Esophagus muscularis mucosa (tissue), 4 donors: ENCODE measurements around the gene CD74. TPM values are rescaled to one million over a fixed set of nuclear protein-coding genes. Genes with fewer than 3 reads are reported as not detected.

Experiments
- DNase-seq: peaks from one replicate; pipeline ENCODE4 v3.0.0-alpha.2; 2017; ENCODE audit errors: extremely low spot score
- H3K27ac ChIP-seq, 4 donors: fragments of 200-600 bp; sonication (generic); replicated peaks in 1 of 4; 1 replicate in 3 of 4; 2 replicates in 1 of 4; pipeline ENCODE4 v1.5.1; 2016 to 2019; ENCODE audit warnings: mild to moderate bottlenecking in 1 of 4
- H3K27me3 ChIP-seq, 4 donors: fragments of 200-600 bp; sonication (generic); one replicate each; pipeline versions ENCODE4 v1.5.1 to v1.6.0; 2016 to 2019
- H3K36me3 ChIP-seq, 4 donors: fragments of 200-600 bp; sonication (generic); one replicate each; pipeline ENCODE4 v1.5.1; 2016 to 2019
- H3K4me1 ChIP-seq, 4 donors: fragments of 200-600 bp; sonication (generic); one replicate each; pipeline ENCODE4 v1.5.1; 2016 to 2019
- H3K4me3 ChIP-seq, 4 donors: fragments of 200-600 bp; sonication (generic); 1 replicate in 2 of 4; 2 replicates in 2 of 4; pipeline ENCODE4 v1.5.1; 2016 to 2019; ENCODE audit warnings: mild to moderate bottlenecking in 4 of 4, moderate library complexity in 1 of 4
- H3K9me3 ChIP-seq, 4 donors: fragments of 200-600 bp; sonication (generic); 1 replicate in 3 of 4; 2 replicates in 1 of 4; pipeline ENCODE4 v1.5.1; 2016 to 2019
- EP300 ChIP-seq: sonication (generic); formaldehyde crosslinking; IDR thresholded peaks from one replicate; pipeline ENCODE4 v1.6.1; 2017; ENCODE audit warnings: antibody characterized with exemption
- POLR2A ChIP-seq: fragments of 450-650 bp; IDR thresholded peaks from one replicate; pipeline ENCODE4 v1.6.1; 2017; ENCODE audit warnings: antibody characterized with exemption, moderate library complexity, mild to moderate bottlenecking, low read depth
- POLR2AphosphoS5 ChIP-seq, 2 donors: sonication (generic); formaldehyde crosslinking; IDR thresholded peaks; one replicate each; pipeline ENCODE4 v1.6.1; 2017; ENCODE audit warnings: antibody characterized with exemption in 2 of 2
- WGBS: methylation state at CpG from one replicate; pipeline ENCODE4 v1.1.5; 2018; 5-methylcytosine and 5-hydroxymethylcytosine counted together
- intact Hi-C: fragments of 100-400 bp; cut with DNase I; formaldehyde crosslinking; loops from one replicate; pipeline ENCODE4 v1.15.1; 2023
- total RNA-seq, 4 donors: library from RNA; depleted of rRNA; stranded (reverse); fragments of >200 nt; gene quantifications; one replicate each; pipeline versions ENCODE4 v1.1.0 to v1.2.1, GENCODE V29; 2016
- TF ChIP-seq, protein P1 (sequence below), 3 experiments: fragments of 200-600 bp in 2 of 3; fragments of 450-650 bp in 1 of 3; sonication (generic) in 2 of 3; IDR thresholded peaks; one replicate each; pipeline ENCODE4 v1.5.1; 2017 to 2019; ENCODE audit warnings: antibody characterized with exemption in 3 of 3, mild to moderate bottlenecking in 2 of 3, moderate library complexity in 1 of 3

Gene CD74
- total RNA-seq, 4 donors from 2014 or later: 270 to 595 (median 555) TPM

DNA sequence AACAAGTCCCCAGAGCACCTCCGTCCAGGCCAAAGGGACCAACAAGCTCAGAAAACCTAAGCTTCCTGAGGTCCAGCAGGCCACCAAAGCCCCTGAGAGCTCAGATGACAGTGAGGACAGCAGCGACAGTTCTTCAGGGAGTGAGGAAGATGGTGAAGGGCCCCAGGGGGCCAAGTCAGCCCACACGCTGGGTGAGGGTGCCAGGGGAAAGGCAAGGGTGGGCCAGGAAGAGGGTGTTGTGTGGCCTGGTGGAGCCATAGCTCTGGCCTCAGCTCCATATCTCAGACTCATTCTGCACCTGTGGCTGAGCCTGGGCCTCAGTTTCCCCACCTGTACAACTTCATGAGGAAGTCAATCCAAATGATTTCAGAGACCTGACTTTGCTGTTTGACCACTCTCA is 20.7 kb downstream of the CD74 start:
- Histone ChIP-seq H3K36me3 (peaks cover 82 to 100% (median 98%) of the 10 kb centered on the region in 4 donors), H3K27me3 (no peaks in the 10 kb centered on the region), H3K4me1 (no peaks in the 10 kb centered on the region), H3K4me3 (no peak overlapping the region), H3K27ac (no peak overlapping the region), H3K9me3 (no peaks in the 10 kb centered on the region)
- intact Hi-C loops: no loop called here
- no peak for DNase-seq
- no peak for TF ChIP-seq EP300
- no peak for TF ChIP-seq POLR2AphosphoS5 (IDR thresholded peaks at IDR 0.05)
- TF ChIP-seq POLR2A: no peak
- 98% methylated on average over 3 of the region's 3 CpGs for WGBS

DNA sequence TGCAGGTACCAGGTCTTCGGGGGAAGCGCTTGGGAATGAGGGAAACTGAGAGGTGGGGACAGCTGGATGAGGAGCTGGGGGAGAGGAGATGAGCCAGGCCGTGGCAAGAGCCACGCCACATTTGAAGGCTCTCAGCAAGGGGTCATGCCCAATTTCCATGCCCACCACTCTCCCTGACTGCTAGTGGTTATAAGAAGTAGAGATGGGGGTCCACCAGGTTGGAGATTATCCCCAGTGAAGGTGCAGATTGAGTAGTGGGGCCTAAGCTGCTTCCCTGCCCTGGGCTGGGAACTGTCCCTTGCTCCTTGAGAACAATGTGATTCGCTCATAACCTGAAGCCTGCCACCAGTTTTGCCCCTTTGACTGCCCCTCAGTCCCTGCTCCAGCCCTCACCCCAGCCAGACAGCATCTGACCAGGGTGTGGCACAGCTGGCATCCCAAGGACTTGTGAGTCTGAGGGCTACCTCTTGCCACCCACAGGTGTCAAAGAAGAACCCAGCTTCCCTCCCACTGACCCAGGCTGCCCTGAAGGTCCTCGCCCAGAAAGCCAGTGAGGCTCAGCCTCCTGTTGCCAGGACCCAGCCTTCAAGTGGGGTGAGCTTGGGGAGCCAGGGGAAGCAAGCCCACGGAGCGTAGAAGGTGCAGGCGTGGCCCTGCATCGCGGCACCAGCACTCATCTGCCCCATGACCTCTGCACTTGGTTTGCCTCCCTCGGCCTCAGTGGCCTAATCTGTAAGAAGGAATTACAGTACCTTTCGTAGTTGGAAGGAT is 21.5 kb downstream of the CD74 start:
- Histone ChIP-seq H3K36me3 (peaks cover 82 to 100% (median 98%) of the 10 kb centered on the region in 4 donors), H3K27ac (no peak overlapping the region), H3K9me3 (no peaks in the 10 kb centered on the region), H3K4me3 (no peak overlapping the region), H3K4me1 (no peaks in the 10 kb centered on the region), H3K27me3 (no peaks in the 10 kb centered on the region)
- TF ChIP-seq POLR2A: no peak
- 92% methylated on average over 10 of the region's 13 CpGs for WGBS
- intact Hi-C loops: no loop called here
- no peak for DNase-seq

DNA sequence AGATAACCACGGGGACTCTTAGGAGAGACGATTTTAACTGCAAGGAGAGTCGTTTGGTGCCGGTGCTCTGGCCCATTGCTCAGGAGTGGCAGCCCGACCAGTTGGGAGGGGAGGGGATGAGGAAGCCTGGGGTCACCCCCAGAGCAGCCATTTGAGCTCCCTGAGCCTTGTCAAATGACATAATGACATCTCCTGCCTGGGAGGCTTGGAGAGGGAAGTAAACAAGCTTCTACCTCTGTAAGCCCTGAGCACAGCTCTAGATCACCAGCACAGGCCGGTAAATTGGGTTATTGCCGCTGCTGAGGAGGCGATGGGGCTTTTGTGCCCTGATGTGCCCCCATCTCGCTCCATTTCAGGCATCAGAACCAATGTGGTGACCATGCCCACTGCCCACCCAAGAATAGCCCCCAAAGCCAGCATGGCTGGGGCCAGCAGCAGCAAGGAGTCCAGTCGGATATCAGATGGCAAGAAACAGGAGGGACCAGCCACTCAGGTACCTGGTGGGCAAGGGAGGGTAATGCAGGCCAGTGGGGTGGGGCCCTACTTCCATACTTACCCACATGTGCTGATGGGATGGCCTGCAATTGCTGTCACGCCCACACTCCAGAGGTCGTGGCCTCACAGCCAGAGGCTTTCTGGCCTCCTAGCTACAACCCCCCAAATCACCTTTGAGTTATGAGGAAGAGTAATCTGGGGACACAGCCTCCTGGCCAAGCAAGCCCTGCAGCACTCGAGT is 23.0 kb downstream of the CD74 start:
- Histone ChIP-seq H3K9me3 (no peaks in the 10 kb centered on the region), H3K4me3 (no peak overlapping the region), H3K4me1 (no peaks in the 10 kb centered on the region), H3K27me3 (no peaks in the 10 kb centered on the region), H3K36me3 (peaks cover 74 to 100% (median 98%) of the 10 kb centered on the region in 4 donors), H3K27ac (no peak overlapping the region)
- 93% methylated on average over 12 of the region's 13 CpGs for WGBS
- TF ChIP-seq, protein P1, sequence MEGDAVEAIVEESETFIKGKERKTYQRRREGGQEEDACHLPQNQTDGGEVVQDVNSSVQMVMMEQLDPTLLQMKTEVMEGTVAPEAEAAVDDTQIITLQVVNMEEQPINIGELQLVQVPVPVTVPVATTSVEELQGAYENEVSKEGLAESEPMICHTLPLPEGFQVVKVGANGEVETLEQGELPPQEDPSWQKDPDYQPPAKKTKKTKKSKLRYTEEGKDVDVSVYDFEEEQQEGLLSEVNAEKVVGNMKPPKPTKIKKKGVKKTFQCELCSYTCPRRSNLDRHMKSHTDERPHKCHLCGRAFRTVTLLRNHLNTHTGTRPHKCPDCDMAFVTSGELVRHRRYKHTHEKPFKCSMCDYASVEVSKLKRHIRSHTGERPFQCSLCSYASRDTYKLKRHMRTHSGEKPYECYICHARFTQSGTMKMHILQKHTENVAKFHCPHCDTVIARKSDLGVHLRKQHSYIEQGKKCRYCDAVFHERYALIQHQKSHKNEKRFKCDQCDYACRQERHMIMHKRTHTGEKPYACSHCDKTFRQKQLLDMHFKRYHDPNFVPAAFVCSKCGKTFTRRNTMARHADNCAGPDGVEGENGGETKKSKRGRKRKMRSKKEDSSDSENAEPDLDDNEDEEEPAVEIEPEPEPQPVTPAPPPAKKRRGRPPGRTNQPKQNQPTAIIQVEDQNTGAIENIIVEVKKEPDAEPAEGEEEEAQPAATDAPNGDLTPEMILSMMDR (IDR thresholded peaks at IDR 0.05): no peak
- TF ChIP-seq EP300: no peak
- no peak for TF ChIP-seq POLR2A
- TF ChIP-seq POLR2AphosphoS5 (IDR thresholded peaks at IDR 0.05): no peak
- intact Hi-C loops: loop anchor here (10.0 kb wide), 1 partner anchor 795 kb away; no protein-coding TSS in a partner anchor
- no peak for DNase-seq

DNA sequence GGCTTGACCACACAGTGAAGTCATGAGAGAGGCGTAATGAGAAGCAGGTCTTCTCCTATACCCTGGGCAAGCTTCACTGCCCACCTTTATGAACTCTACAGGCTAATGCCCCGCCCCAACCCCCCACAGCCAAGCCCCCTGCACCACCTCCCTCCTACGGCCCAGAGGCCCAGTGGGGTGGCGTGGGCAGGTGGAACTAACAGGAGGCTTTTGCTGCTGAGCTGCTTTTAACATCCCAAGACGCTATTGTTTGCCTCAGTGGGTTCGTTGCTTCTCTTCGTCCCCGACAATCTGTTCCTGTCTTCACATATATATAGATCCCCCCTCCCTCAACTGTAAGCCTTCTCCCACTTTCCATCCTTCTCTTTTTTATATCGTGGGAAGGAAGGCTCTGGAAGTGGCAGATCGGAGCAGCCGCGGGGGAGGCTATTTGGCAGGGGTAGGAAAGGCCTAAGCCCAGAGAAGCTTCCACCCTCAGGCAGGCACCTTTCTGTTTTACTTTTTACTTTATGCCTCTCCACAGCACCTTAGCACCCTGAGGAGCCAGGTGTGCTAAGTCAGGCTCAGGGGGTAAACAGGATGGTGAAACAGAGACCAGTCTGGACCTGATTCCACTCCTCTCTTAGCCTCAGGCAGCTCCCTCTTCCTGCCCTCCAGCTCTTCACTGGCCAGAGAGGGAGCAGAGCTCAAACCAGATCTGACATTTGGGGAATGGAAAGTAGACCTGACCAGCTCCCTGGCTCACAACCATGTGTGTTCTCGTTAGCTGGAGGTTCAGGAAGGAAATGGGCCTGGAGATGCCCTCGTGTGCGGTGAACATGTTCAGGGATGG is 26.5 kb downstream of the CD74 start:
- Histone ChIP-seq H3K27ac (no peak overlapping the region), H3K4me3 (no peak overlapping the region), H3K4me1 (no peaks in the 10 kb centered on the region), H3K36me3 (peaks cover 72 to 100% (median 99%) of the 10 kb centered on the region in 4 donors), H3K9me3 (no peaks in the 10 kb centered on the region), H3K27me3 (no peaks in the 10 kb centered on the region)
- intact Hi-C loops: loop anchor here (10.0 kb wide), 1 partner anchor 791 kb away; no protein-coding TSS in a partner anchor
- DNase-seq: no peak
- TF ChIP-seq POLR2A (no peak), POLR2AphosphoS5 (IDR thresholded peaks at IDR 0.05) (no peak), EP300 (no peak)
- TF ChIP-seq, protein P1 (IDR thresholded peaks at IDR 0.05): no peak
- 80% methylated on average over 15 of the region's 15 CpGs for WGBS

DNA sequence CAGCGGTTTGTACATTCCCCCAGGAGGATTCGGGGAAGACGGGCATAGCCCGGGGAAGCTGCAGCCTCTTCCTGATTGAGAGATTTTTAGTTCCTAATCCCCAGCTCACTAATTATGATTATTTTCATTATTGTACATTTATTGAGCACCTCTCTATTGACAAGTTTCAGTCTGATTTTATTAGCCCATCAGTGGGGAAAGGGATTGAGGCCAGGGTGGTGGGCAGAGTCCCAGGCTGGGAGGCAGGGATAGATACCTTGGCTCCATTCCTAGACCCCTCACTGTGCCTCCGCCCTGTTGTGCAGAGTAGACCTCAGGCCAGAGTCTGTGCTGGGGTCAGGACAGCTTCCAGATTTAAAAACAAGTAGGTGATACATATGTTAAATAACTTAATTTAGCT is 28.0 kb downstream of the CD74 start:
- WGBS: 96% methylated on average over 5 of the region's 5 CpGs
- H3K36me3 ChIP-seq: peaks cover 77 to 100% (median 99%) of the 10 kb centered on the region in 4 donors
- no peak overlapping the region for H3K27ac ChIP-seq
- DNase-seq: no peak
- H3K4me3 ChIP-seq: no peak overlapping the region
- H3K4me1 ChIP-seq: no peaks in the 10 kb centered on the region
- no peaks in the 10 kb centered on the region for H3K9me3 ChIP-seq
- intact Hi-C loops: loop anchor here (10.0 kb wide), 1 partner anchor 790 kb away; no protein-coding TSS in a partner anchor
- no peaks in the 10 kb centered on the region for H3K27me3 ChIP-seq
- no peak for TF ChIP-seq POLR2AphosphoS5 (IDR thresholded peaks at IDR 0.05)
- no peak for TF ChIP-seq EP300
- TF ChIP-seq, protein P1 (IDR thresholded peaks at IDR 0.05): no peak
- no peak for TF ChIP-seq POLR2A
